ENCODE data around the gene KLF13.

Gene KLF13

GRCh38 chr15:31381801-31382712 lies 55.4 kb downstream of the KLF13 start:
- DNase-seq (ENCODE audit: low spot score), result no peak

DNA sequence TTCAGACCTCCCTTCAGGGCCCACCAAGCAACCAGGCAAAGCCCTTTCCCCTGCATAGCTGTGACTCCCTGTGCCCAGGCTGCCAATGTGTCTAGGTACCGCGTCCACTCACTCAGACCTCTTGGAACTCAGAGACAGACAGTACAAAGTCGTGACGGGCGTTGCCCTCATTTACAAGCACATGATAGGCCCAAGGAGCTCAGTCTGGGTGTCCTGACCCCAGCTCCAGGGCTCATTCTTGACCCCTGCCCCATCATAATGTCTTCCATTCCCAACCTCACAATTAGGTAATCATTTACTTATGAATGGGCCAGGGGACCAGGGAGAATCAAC lies 56.0 kb downstream of the KLF13 start:
- DNase-seq (ENCODE audit: low spot score), result no peak

- DNase-seq (ENCODE audit: low spot score), result no peak
Observed at GRCh38 chr15:31383139-31383538, 56.5 kb downstream of the KLF13 start.

DNA sequence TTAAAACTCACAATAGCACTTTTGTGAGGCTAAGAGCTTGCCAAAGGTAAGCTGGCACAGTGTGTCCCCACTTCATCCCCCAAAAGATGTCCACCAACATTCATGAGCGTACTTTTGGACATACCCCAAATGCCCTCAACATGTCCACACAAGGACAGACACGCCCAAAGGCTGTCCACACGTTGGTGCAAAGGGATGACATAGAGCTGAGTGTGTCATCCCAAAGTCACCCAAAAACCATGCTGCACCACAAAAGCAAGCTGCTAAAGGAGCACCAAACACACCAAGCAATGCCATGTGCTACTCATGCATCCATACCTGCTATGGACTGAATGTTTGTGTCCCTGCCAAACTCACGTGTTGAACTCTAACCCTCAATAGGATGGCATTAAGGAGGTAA lies 57.9 kb downstream of the KLF13 start:
- no peak for DNase-seq (ENCODE audit: low spot score)

DNA sequence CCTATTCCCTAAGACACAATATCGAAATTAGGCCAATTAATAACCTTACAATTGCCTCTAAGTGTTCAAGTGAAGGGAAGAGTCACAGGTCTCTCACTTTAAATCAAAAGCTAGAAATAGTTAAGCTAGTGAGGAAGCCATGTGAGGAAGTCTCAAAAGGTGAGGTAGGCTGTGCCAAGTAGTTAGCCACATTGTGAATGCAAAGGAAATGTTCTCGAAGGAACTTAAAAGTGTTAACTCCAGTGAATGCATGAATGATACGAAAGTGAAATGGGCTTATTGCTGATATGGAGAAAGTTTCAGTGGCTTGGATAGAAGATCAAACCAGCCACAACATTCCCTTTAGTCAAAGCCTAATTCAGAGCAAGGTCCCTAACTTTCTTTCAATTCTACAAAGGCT lies 59.1 kb downstream of the KLF13 start:
- no peak for DNase-seq (ENCODE audit: low spot score)

DNA sequence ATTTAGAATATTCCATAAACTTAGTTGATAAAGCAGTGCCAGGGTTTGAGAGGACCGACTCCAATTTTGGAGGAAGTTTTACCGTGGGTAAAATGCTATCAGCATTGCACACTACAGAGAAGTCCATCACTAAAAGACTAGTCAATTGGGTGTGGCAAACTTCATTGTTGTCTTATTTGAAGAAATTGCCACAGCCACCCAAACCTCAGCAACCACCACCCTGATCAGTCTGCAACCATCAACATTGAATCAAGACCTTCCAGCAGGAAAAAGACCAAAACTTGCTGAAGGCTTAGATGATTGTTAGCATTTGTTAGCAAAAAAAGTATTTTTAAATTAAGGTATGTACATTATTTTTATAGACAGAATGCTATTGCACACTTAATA lies 60.5 kb downstream of the KLF13 start:
- DNase-seq (ENCODE audit: low spot score), result no peak

- no peak for DNase-seq (ENCODE audit: low spot score)
Observed at GRCh38 chr15:31387479-31388118, 61.0 kb downstream of the KLF13 start.

GRCh38 chr15:31389576-31389975 lies 62.9 kb downstream of the KLF13 start:
- DNase-seq (ENCODE audit: low spot score), result no peak

DNA sequence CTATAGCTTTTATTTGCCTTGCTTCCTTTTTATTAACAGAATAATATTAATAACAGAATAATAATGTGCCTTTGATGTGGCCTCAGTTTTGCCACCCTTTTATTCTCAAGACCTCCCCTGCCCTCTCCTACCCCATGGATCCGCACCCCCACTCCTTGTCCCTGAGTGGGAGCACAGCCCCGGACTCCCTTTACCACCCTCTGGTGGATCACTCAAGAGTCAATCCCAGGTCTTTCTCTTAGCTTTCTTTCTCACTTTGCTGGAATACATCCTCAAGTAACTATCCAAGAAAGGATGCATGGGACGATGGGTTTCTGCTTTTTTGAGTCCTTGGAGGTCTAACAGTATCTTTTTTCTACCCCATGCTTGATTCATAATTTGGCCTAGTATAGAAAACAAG lies 63.4 kb downstream of the KLF13 start:
- DNase-seq (ENCODE audit: low spot score), result no peak

DNA sequence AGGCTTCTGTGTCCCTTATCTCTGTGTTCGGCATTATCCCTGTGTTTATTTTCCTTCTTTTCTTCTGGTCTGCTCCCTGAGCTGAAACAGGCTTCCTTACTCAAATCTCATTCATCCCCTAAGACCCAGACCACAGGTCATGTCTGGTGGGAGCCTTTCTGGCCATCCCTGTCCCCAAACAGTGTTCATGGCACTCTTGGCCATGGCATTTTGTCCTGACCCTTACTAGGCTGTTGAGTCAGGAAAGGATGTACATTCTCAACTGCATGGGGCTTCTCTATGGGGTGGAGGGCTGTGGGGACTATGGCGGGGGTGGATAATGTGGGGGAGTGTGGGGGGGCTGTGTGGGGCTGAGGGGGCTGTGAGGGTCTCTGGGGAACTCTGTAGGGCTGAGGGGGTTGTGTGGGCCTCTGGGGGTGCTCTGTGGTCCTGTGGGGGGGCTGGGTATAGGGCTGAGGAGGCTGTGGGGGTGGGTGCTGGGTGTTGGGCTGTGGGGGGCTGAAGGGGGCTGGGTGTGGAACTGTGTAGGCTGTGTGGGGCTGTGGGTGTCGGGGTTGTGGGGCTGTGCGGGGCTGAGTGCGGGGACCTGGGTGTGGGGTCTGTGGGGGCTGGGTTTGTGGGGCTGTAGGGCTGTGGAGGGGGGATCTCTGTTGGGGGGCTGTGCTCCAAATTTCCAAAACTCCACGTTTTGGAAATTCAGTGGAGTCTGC lies 64.3 kb downstream of the KLF13 start:
- DNase-seq (ENCODE audit: low spot score), result no peak

GRCh38 chr15:31391687-31392671 lies 65.3 kb downstream of the KLF13 start:
- DNase-seq (ENCODE audit: low spot score), result peak; percentile 75

- DNase-seq (ENCODE audit: low spot score), result no peak
Observed at GRCh38 chr15:31392761-31393401, 66.2 kb downstream of the KLF13 start.

DNA sequence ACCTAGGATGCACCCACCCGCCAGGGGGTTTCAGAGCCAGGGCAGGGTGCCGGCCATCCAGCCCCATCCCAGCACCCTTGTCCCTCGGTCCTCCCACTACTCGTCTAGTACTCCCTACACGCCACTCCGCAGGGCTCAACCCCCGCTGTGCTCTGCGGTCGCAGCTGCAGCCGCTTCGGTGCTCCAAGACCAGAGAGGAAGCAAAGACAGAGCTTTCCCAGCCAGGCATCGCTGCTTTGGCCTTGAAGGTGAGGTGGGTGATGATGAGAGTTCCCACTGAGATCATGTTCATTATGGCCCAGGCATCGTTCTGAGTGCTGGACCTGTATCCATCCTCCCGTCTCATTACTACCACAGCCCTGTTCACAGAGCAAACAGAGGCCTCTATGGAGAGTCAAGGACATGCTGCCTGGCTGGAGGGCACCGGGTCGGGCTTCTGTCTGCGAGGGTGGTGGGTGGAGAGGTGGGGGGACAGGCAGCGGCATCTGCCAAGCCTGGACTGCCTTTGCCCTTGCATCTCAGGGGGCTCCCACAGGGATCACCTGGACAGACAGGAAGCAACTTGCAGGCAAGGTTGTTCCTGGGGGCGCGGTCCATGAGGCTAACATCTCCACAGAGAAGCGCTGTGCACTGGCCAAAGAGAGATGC lies 66.9 kb downstream of the KLF13 start:
- no peak for DNase-seq (ENCODE audit: low spot score)

GRCh38 chr15:31396881-31397560 lies 70.4 kb downstream of the KLF13 start:
- DNase-seq (ENCODE audit: low spot score), result peak; percentile 42

- no peak for DNase-seq (ENCODE audit: low spot score)
Observed at GRCh38 chr15:31397851-31398661, 71.4 kb downstream of the KLF13 start.

DNA sequence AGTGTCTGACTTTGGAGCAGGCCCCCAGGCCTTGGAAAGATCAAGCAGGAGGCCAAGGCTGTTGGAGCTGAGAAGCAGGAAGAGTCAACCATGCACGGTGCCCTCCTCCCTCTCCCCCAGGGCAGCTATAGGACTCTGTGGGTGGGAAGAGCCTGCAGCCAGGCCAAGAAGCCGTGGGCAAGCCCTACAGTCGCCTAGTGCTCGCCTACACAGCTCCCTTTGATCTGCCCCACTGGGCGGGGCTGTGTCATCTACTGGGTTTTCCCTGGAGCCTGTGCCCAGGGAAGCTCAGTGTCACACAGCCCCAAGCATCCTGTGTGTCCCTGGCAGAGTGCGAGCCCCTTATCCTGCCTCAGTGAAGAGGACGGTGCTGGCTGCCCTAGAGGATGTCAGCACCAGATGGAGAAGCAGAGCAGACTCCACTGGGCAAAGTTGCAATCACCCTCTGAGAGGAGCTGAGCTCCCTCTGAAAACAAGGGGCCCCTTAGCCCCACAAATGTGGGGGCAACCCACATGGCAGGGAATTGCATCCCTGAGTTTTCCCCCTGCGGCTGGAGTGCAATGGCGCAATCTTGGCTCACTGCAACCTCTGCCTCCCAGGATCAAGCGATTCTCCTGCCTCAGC lies 72.2 kb downstream of the KLF13 start:
- DNase-seq (ENCODE audit: low spot score), result no peak

DNA sequence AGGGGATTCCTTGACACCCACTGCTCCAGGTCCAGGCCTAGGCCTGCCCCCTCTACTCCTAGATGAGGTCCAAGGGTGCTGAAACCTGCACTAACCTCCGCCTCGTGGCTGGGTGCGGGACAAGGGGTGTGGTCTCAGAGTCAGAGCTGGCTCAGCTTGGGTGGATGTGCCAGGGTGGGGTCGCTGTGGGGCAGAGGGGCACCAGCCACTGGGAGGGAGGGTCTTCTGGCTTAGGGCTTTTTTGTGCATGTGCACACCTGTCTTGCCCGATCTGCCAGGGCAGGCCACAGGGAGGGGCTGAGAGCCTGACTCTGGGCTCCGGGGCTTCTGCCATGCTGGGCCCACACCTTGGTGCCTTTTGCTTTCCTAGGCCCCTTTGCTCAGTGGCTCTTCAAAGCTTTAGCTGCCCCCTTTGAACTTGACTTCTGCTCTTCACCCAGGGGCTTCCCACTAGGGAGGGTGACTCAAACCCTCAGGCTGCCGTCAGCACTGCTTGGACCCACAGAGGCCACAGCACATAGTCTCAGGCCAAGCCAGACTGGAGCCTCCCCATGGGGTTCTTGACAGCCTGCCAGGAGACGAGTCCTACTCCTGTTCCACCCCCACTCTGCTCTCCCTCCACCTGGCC lies 73.0 kb downstream of the KLF13 start:
- no peak for DNase-seq (ENCODE audit: low spot score)

DNA sequence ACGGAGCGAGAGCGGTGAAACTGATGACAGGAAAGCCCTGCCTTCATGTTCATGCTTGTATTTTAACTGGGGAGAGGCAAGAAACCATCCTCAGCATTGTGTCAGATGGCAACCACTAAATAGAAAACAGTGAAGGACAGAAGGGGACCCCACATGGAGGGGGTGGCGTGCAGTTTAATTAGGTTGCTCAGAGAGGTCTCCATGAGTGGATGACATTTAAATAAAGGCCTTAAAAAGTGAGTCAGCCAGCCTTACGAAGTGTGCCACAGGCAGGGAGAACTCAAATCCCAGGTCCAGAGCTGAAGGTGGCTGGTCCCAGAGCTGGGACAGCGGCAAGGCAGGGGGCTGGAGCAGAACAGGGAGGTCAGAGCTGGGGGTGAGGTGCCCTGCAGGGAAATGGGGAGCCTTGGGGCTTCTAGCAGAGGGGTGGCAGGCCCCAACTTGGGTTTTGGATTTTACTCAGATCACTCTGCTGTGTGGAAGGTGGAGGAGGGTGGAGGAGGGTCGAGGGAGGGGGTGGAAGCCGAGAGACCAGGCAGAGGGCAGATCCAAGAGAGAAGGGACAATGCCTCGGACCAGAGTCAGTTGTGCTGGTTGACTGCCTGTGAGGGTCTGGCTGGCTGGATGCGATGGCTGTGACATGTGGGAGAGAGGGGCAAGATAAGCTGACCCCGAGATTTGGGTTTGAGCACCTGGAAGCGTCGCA lies 73.7 kb downstream of the KLF13 start:
- no peak for DNase-seq (ENCODE audit: low spot score)

Data from germinal center (tissue), 1 donor.